WTC11 (cell line): ENCODE measurements around the gene UBTD1. TPM values are rescaled to one million over a fixed set of nuclear protein-coding genes. Genes with fewer than 3 reads are reported as not detected.
"Not testable (repeated sequence)": the region's sequence is repeated elsewhere in the genome, so short reads cannot be mapped to it uniquely, and the experiment has no call there.

Experiments used
- ATAC-seq: fragments of 200-7000 bp; cut with Tn5 transposase; 2 replicates; pipeline ENCODE4 v1.10.0; 2021; ENCODE audit warnings: mild to moderate bottlenecking, moderate library complexity
- CTCF ChIA-PET: fragments of 300-600 bp; sonication (Branson Sonifier 250); formaldehyde crosslinking; loops from one replicate; lab custom pipeline; 2021; ENCODE audit warnings: antibody characterized with exemption; lab: Charles Lee
- POLR2A ChIA-PET: fragments of 350-600 bp; sonication (Branson Sonifier 250); formaldehyde crosslinking; loops from one replicate; lab custom pipeline; 2021; ENCODE audit warnings: antibody characterized with exemption; lab: Charles Lee
- DNase-seq: peaks from one replicate; pipeline ENCODE4 v3.0.0; 2021; ENCODE audit warnings: low spot score
- H3K27ac Mint-ChIP-seq: 2 replicates; pipeline ENCODE4 v1.8.0; 2021; ENCODE audit warnings: mixed read lengths
- H3K27me3 Mint-ChIP-seq: 2 replicates; pipeline ENCODE4 v1.8.0; 2021; ENCODE audit warnings: low read depth, mild to moderate bottlenecking, moderate library complexity, mixed read lengths
- H3K36me3 Mint-ChIP-seq: 2 replicates; pipeline ENCODE4 v1.8.0; 2021; ENCODE audit warnings: mixed read lengths
- H3K4me1 Mint-ChIP-seq: 2 replicates; pipeline ENCODE4 v1.8.0; 2022; ENCODE audit warnings: mixed read lengths
- H3K4me3 Mint-ChIP-seq: 2 replicates; pipeline ENCODE4 v1.8.0; 2021; ENCODE audit warnings: mild to moderate bottlenecking, moderate library complexity, mixed read lengths
- H3K9me3 Mint-ChIP-seq: 2 replicates; pipeline ENCODE4 v1.8.0; 2021; ENCODE audit warnings: mixed read lengths
- ELF4 ChIP-seq: sonication (generic); formaldehyde crosslinking; IDR thresholded peaks from 2 replicates; pipeline ENCODE4 v1.8.1; 2022; ENCODE audit warnings: low read depth, mild to moderate bottlenecking, moderate library complexity, missing genetic modification reagents
- ESRRA ChIP-seq: sonication (generic); formaldehyde crosslinking; IDR thresholded peaks from 2 replicates; pipeline ENCODE4 v1.8.1; 2022; ENCODE audit warnings: mild to moderate bottlenecking, missing genetic modification reagents, borderline replicate concordance
- FOXK1 ChIP-seq: sonication (generic); formaldehyde crosslinking; IDR thresholded peaks from 2 replicates; pipeline ENCODE4 v1.8.0; 2022; ENCODE audit warnings: mild to moderate bottlenecking, moderate library complexity, missing genetic modification reagents
- GTF2I ChIP-seq: fragments of 250-450 bp; sonication (Bioruptor Pico); conservative IDR thresholded peaks from 2 replicates; pipeline ENCODE4 v1.4.0; 2021; ENCODE audit warnings: mild to moderate bottlenecking
- JAZF1 ChIP-seq: fragments of 250-450 bp; sonication (Bioruptor Pico); IDR thresholded peaks from 2 replicates; pipeline ENCODE4 v1.9.0; 2021; ENCODE audit warnings: moderate library complexity, mild to moderate bottlenecking, inconsistent platforms
- KAT7 ChIP-seq: sonication (generic); formaldehyde crosslinking; IDR thresholded peaks from 2 replicates; pipeline ENCODE4 v1.8.1; 2023; ENCODE audit warnings: missing genetic modification reagents, mild to moderate bottlenecking, borderline replicate concordance
- MXD4 ChIP-seq: fragments of 250-450 bp; sonication (Bioruptor Pico); IDR thresholded peaks from 2 replicates; pipeline ENCODE4 v1.8.0; 2021; ENCODE audit warnings: mild to moderate bottlenecking, moderate library complexity, borderline replicate concordance
- NFATC4 ChIP-seq: fragments of 250-450 bp; sonication (Bioruptor Pico); IDR thresholded peaks from 2 replicates; pipeline ENCODE4 v1.9.0; 2021; ENCODE audit warnings: mild to moderate bottlenecking
- NR1H2 ChIP-seq: sonication (generic); formaldehyde crosslinking; IDR thresholded peaks from 2 replicates; pipeline ENCODE4 v1.9.0; 2021; ENCODE audit warnings: mild to moderate bottlenecking, moderate library complexity, missing genetic modification reagents
- NR3C1 ChIP-seq: sonication (generic); formaldehyde crosslinking; conservative IDR thresholded peaks from 2 replicates; pipeline ENCODE4 v1.8.1; 2023; ENCODE audit warnings: low read depth, mild to moderate bottlenecking, missing genetic modification reagents
- RORB ChIP-seq: fragments of 250-450 bp; sonication (Bioruptor Pico); IDR thresholded peaks from 2 replicates; pipeline ENCODE4 v1.9.0; 2021; ENCODE audit warnings: mild to moderate bottlenecking
- SMAD3 ChIP-seq: sonication (generic); formaldehyde crosslinking; IDR thresholded peaks from 2 replicates; pipeline ENCODE4 v1.8.0; 2022; ENCODE audit warnings: missing genetic modification reagents, mild to moderate bottlenecking, borderline replicate concordance
- SMAD4 ChIP-seq: sonication (generic); formaldehyde crosslinking; IDR thresholded peaks from 2 replicates; pipeline ENCODE4 v1.8.0; 2022; ENCODE audit warnings: mild to moderate bottlenecking, missing genetic modification reagents
- TEAD4 ChIP-seq: sonication (generic); formaldehyde crosslinking; IDR thresholded peaks from 2 replicates; pipeline ENCODE4 v1.8.0; 2022; ENCODE audit warnings: mild to moderate bottlenecking, missing genetic modification reagents
- ZNF121 ChIP-seq: sonication (generic); formaldehyde crosslinking; IDR thresholded peaks from 2 replicates; pipeline ENCODE4 v1.8.0; 2023; ENCODE audit warnings: missing genetic modification reagents
- ZNF416 ChIP-seq: fragments of 250-450 bp; sonication (Bioruptor Pico); IDR thresholded peaks from 2 replicates; pipeline ENCODE4 v1.9.0; 2021; ENCODE audit warnings: mild to moderate bottlenecking, inconsistent platforms
- ZNF671 ChIP-seq: fragments of 250-450 bp; sonication (Bioruptor Pico); IDR thresholded peaks from 2 replicates; pipeline ENCODE4 v1.8.0; 2021; ENCODE audit warnings: mild to moderate bottlenecking
- total RNA-seq: library from RNA; stranded (reverse); gene quantifications from 3 replicates; pipeline ENCODE4 v1.2.3, GENCODE V29; 2021
- TF ChIP-seq, protein P1 (sequence below): sonication (generic); formaldehyde crosslinking; IDR thresholded peaks from 2 replicates; pipeline ENCODE4 v1.8.0; 2022; ENCODE audit warnings: mild to moderate bottlenecking, missing genetic modification reagents
- TF ChIP-seq, protein P2 (sequence below): sonication (generic); formaldehyde crosslinking; IDR thresholded peaks from 2 replicates; pipeline ENCODE4 v1.8.0; 2023; ENCODE audit warnings: missing genetic modification reagents, mild to moderate bottlenecking, borderline replicate concordance
- TF ChIP-seq, protein P3 (sequence below): sonication (generic); formaldehyde crosslinking; conservative IDR thresholded peaks from 2 replicates; pipeline ENCODE4 v1.8.1; 2022; ENCODE audit warnings: mild to moderate bottlenecking, missing genetic modification reagents
- TF ChIP-seq, protein P4 (sequence below): sonication (generic); formaldehyde crosslinking; IDR thresholded peaks from 2 replicates; pipeline ENCODE4 v1.8.1; 2022; ENCODE audit warnings: missing genetic modification reagents, borderline replicate concordance
- TF ChIP-seq, protein P5 (sequence below): sonication (generic); formaldehyde crosslinking; IDR thresholded peaks from 2 replicates; pipeline ENCODE4 v1.8.1; 2022; ENCODE audit warnings: low read depth, mild to moderate bottlenecking, moderate library complexity, missing genetic modification reagents, borderline replicate concordance

UBTD1 gene
- total RNA-seq, 1 experiment from 2014 or later, result 35.7 TPM

DNA sequence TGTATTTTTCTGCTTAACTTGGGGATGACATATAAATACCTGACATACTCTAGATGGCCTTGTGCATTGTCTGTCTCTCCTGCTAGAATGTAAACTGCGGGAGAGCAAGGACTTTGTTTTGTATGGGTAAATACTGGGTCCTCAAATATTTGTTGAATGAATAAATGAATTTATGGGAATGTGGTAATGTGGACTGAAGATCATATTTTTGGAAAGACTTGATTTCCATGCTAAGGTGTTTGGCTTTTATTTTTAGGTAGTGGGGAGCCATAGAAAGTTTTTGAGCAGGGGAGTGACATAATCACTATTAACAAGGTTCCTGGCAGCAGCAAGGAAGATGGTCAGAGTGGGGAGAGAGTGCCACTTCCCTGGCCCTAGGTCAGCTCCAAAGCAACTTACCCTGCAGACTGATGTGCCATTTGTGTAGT is 27.0 kb downstream of the UBTD1 start:
- ChIA-PET CTCF (interaction anchor here (0.8 to 2.2 kb wide), 3 partner anchors 9 to 46 kb away, joined by 3 to 9 read pairs (median 7); no protein-coding TSS in a partner anchor), POLR2A (no interaction called here)
- H3K4me3 Mint-ChIP-seq, result no peak overlapping the region
- H3K36me3 Mint-ChIP-seq, result peaks cover 10% of the 10 kb centered on the region
- DNase-seq, result no peak
- peaks cover 4% of the 10 kb centered on the region for H3K9me3 Mint-ChIP-seq
- peaks cover 10% of the 10 kb centered on the region for H3K4me1 Mint-ChIP-seq
- ATAC-seq, result no peak
- no peak overlapping the region for H3K27ac Mint-ChIP-seq
- no peaks in the 10 kb centered on the region; the same call in 1 of the 2 replicates for H3K27me3 Mint-ChIP-seq
- TF ChIP-seq, protein P1, sequence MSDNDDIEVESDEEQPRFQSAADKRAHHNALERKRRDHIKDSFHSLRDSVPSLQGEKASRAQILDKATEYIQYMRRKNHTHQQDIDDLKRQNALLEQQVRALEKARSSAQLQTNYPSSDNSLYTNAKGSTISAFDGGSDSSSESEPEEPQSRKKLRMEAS (CRISPR knock-in tag), result no peak
- TF ChIP-seq TEAD4 (CRISPR knock-in tag), result no peak

DNA sequence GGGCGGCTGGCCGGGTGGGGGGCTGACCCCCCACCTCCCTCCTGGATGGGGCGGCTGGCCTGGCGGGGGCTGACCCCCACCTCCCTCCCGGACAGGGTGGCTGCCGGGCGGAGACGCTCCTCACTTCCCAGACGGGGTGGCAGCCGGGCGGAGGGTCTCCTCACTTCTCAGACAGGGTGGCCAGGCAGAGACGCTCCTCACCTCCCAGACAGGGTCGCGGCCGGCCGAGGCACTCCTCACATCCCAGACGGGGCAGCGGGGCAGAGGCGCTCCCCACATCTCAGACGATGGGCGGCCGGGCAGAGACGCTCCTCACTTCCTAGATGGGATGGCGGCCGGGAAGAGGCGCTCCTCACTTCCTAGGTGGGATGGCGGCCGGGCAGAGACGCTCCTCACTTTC is 30.2 kb downstream of the UBTD1 start:
- H3K9me3 Mint-ChIP-seq, DNase-seq, H3K27ac Mint-ChIP-seq, H3K27me3 Mint-ChIP-seq, CTCF ChIA-PET, ATAC-seq, H3K4me3 Mint-ChIP-seq, H3K4me1 Mint-ChIP-seq, H3K36me3 Mint-ChIP-seq, POLR2A ChIA-PET: not testable (repeated sequence)

DNA sequence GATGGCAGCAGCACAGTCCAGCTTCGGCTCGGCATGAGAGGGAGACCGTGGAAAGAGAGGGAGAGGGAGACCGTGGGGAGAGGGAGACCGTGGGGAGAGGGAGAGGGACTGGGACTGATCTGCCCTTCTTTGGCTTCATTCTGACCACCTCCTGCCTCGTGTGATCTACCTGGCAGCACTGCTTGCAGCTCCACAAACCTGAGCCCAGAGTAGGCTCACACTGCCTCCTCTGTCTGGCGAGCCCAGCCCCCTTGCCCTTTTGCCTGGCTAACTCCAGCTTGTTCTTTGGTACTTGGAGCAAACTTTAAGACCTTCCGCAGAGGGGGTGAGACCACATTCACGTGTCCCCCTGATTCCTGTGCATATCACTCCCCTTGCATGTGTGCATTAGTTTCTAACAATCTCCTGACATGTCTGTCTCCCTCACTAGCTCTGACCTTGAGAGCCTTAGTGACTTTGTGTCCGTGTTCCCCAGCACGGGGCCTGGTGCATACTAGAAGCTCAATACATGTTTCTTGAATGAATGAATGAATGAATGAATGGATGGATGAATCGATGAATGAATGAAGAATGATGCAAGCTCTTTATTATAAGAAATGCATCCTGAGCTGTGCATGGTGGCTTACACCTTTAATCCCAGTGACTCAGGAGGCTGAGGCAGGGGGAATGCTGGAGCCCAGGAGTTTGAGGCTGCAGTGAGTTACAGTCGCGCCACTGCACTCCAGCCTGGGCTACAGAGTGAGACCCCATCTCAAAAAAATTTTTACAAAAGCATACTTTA is 31.2 kb downstream of the UBTD1 start:
- CTCF ChIA-PET, result interaction anchor here (0.8 to 0.9 kb wide), 2 partner anchors 9 to 10 kb away, joined by 3 to 5 read pairs; no protein-coding TSS in a partner anchor

DNA sequence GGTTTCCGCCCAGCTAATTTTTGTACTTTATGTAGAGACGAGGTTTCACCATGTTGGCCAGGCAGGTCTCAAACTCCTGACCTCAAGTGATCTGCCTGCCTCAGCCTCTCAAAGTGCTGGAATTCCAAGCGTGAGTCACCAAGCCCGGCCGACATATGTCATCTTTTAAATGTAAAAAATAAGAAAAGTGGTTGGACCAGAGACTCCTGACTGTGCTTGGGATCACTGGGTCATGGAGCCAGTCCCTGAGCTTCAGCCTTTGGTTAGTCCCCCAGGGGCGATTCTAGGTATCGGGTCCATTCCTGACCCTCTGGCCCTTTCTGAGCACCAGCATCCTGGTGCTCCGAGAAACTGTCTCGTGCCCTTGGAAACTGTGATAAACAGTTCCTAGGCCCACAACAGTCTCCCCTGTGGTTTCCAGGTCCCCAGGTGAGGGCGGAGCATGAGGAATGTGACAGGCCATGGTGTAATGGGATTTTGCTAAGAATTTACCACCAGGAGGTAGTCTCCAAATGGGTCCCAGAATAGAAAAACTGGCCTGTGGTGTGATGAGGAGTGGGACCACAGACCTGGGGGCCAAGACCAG is 32.8 kb downstream of the UBTD1 start:
- Mint-ChIP-seq H3K27me3 (no peaks in the 10 kb centered on the region; the same call in 1 of the 2 replicates), H3K36me3 (peaks cover 6% of the 10 kb centered on the region), H3K9me3 (peaks cover 4% of the 10 kb centered on the region), H3K27ac (peak overlapping the region; percentile 88), H3K4me1 (peaks cover 12% of the 10 kb centered on the region), H3K4me3 (no peak overlapping the region)
- ChIA-PET CTCF (interaction anchor here (0.7 to 4.4 kb wide), 3 partner anchors 9 to 494 kb away, joined by 3 to 47 read pairs (median 3); no protein-coding TSS in a partner anchor), POLR2A (no interaction called here)
- no peak for DNase-seq
- peak; percentile 13; the same call in 1 of the 2 replicates for ATAC-seq
- TF ChIP-seq ZNF671 (no peak), ELF4 (CRISPR knock-in tag) (no peak), JAZF1 (no peak), SMAD4 (CRISPR knock-in tag) (no peak), KAT7 (CRISPR knock-in tag) (no peak), ESRRA (no peak), TEAD4 (CRISPR knock-in tag) (no peak), FOXK1 (no peak), ZNF416 (CRISPR knock-in tag) (no peak), NFATC4 (CRISPR knock-in tag) (no peak), NR1H2 (CRISPR knock-in tag) (no peak)
- TF ChIP-seq, protein P2, sequence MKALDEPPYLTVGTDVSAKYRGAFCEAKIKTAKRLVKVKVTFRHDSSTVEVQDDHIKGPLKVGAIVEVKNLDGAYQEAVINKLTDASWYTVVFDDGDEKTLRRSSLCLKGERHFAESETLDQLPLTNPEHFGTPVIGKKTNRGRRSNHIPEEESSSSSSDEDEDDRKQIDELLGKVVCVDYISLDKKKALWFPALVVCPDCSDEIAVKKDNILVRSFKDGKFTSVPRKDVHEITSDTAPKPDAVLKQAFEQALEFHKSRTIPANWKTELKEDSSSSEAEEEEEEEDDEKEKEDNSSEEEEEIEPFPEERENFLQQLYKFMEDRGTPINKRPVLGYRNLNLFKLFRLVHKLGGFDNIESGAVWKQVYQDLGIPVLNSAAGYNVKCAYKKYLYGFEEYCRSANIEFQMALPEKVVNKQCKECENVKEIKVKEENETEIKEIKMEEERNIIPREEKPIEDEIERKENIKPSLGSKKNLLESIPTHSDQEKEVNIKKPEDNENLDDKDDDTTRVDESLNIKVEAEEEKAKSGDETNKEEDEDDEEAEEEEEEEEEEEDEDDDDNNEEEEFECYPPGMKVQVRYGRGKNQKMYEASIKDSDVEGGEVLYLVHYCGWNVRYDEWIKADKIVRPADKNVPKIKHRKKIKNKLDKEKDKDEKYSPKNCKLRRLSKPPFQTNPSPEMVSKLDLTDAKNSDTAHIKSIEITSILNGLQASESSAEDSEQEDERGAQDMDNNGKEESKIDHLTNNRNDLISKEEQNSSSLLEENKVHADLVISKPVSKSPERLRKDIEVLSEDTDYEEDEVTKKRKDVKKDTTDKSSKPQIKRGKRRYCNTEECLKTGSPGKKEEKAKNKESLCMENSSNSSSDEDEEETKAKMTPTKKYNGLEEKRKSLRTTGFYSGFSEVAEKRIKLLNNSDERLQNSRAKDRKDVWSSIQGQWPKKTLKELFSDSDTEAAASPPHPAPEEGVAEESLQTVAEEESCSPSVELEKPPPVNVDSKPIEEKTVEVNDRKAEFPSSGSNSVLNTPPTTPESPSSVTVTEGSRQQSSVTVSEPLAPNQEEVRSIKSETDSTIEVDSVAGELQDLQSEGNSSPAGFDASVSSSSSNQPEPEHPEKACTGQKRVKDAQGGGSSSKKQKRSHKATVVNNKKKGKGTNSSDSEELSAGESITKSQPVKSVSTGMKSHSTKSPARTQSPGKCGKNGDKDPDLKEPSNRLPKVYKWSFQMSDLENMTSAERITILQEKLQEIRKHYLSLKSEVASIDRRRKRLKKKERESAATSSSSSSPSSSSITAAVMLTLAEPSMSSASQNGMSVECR (CRISPR knock-in tag), result no peak
- TF ChIP-seq, protein P3, sequence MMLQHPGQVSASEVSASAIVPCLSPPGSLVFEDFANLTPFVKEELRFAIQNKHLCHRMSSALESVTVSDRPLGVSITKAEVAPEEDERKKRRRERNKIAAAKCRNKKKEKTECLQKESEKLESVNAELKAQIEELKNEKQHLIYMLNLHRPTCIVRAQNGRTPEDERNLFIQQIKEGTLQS (CRISPR knock-in tag), result no peak
- TF ChIP-seq, protein P4, sequence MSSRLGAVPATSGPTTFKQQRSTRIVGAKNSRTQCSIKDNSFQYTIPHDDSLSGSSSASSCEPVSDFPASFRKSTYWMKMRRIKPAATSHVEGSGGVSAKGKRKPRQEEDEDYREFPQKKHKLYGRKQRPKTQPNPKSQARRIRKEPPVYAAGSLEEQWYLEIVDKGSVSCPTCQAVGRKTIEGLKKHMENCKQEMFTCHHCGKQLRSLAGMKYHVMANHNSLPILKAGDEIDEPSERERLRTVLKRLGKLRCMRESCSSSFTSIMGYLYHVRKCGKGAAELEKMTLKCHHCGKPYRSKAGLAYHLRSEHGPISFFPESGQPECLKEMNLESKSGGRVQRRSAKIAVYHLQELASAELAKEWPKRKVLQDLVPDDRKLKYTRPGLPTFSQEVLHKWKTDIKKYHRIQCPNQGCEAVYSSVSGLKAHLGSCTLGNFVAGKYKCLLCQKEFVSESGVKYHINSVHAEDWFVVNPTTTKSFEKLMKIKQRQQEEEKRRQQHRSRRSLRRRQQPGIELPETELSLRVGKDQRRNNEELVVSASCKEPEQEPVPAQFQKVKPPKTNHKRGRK, result no peak

More for the DNA sequence above, 31.2 kb downstream of the UBTD1 start:
- H3K36me3 Mint-ChIP-seq, result peaks cover 10% of the 10 kb centered on the region
- POLR2A ChIA-PET, result no interaction called here
- H3K27ac Mint-ChIP-seq, result no peak overlapping the region
- DNase-seq (no peak), ATAC-seq (no peak)
- H3K27me3 Mint-ChIP-seq, result no peaks in the 10 kb centered on the region; the same call in 1 of the 2 replicates
- H3K9me3 Mint-ChIP-seq, result peaks cover 4% of the 10 kb centered on the region
- no peak overlapping the region for H3K4me3 Mint-ChIP-seq
- peaks cover 12% of the 10 kb centered on the region for H3K4me1 Mint-ChIP-seq
- TF ChIP-seq, protein P5, sequence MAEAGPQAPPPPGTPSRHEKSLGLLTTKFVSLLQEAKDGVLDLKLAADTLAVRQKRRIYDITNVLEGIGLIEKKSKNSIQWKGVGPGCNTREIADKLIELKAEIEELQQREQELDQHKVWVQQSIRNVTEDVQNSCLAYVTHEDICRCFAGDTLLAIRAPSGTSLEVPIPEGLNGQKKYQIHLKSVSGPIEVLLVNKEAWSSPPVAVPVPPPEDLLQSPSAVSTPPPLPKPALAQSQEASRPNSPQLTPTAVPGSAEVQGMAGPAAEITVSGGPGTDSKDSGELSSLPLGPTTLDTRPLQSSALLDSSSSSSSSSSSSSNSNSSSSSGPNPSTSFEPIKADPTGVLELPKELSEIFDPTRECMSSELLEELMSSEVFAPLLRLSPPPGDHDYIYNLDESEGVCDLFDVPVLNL, result no peak
- TF ChIP-seq NR3C1 (CRISPR knock-in tag) (no peak), ZNF671 (no peak), GTF2I (CRISPR knock-in tag) (no peak), SMAD3 (CRISPR knock-in tag) (no peak), RORB (CRISPR knock-in tag) (no peak), JAZF1 (no peak), MXD4 (CRISPR knock-in tag) (no peak), ZNF121 (CRISPR knock-in tag) (no peak)
